ENCODE measurements around the gene SHISA7. TPM values are rescaled to one million over a fixed set of nuclear protein-coding genes. Genes with fewer than 3 reads are reported as not detected.
A peak's percentile ranks its signal among the peaks of the same experiment; 100 is the strongest.
"Not testable (repeated sequence)": the region's sequence is repeated elsewhere in the genome, so short reads cannot be mapped to it uniquely, and the experiment has no call there.

Gene SHISA7
- total RNA-seq, 8 experiments from 2014 or later, result 0.10 to 3.4 (median 1.5) TPM

DNA sequence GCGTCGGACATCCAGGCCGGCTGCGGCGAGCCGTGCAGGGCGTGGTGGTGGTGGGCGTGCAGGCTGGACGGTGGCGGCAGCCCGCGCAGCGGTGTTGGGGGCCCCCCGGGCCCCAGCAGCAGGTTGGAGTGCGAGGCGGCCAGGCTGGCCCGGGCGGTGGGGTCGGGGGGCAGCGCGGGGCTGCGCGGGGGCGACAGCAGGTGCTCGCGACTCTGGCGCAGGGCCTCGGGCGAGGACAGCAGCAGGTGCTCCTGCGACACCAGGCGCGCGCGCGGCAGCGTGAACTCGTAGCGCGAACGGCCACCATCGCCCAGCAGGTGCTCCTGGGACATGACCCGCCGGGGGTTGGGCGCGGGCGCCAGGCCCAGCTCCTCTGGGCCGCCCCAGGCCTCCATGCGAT is 9.8 kb downstream of the SHISA7 start:
- peak in 3 of 8 experiments; percentile 7 to 25 (median 23) for ATAC-seq (replicated peaks in 6 of 8)
- Histone ChIP-seq H3K27ac (no peak overlapping the region), H3K4me1 (replicated peaks in 1 of 2) (peaks cover 0 to 10% of the 10 kb centered on the region in 2 donors), H3K4me3 (no peak overlapping the region)
- in situ Hi-C loops (cut with MboI; ENCODE audit: low pct_unique_long_range_greater_than_20kb in 2 of 9, low sequenced_read_pairs in 9 of 9, unreplicated experiment in 9 of 9), result loop anchor here in 1 of 9 experiments (25.0 kb wide), 1 partner anchor 296 kb away; the partner anchor contains the start of gene TNNT1
- WGBS, 10 experiments, result 20% methylated on average over 4 of the region's 48 CpGs; no CpG with 5 or more reads in 9 of the 10 experiments

DNA sequence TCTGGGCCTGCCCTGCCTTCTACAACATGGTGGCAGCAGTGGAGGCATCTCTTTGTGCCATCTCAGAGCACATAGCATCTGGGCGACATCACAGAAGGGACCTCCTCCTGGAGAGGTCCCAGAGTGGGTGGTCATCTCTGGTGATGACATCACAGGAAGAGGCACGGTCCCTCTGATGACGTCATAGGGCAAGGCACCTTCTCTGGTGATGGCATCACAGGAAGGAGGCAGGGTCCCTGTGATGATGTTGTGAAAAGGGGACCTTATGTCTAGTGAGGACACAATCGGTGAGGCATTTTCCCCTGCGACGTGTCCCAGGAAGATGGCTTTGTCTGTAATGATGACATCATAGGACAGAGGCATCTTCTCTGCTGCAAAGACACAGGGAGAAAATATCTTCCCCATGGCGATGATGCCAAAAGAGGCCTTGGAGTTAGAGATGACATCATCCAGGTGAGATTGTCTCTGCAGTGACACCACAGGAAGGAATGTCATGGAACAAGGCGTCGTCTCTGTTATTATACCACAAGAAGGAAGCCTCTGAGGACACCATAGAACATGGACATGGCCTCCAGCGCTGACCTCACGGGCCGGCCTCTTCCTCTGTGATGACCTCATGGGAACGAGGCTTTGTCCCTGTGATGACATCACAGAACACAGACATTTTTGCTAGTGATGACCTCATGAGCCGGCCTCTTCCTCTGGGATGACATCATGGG is 10.7 kb downstream of the SHISA7 start:
- Histone ChIP-seq H3K4me1 (replicated peaks in 1 of 2) (peaks cover 0 to 12% of the 10 kb centered on the region in 2 donors), H3K4me3 (no peak overlapping the region), H3K27ac (no peak overlapping the region)
- WGBS, 10 experiments, result 57 to 87% (median 80%) methylated on average over 2 to 9 of the region's 14 CpGs; no CpG with 5 or more reads in 1 of the 10 experiments
- ATAC-seq (replicated peaks in 6 of 8), result peak in 3 of 8 experiments; percentile 35 to 66 (median 47)
- in situ Hi-C loops (cut with MboI; ENCODE audit: low pct_unique_long_range_greater_than_20kb in 2 of 9, low sequenced_read_pairs in 9 of 9, unreplicated experiment in 9 of 9), result loop anchor here in 1 of 9 experiments (25.0 kb wide), 1 partner anchor 295 kb away; the partner anchor contains the start of gene TNNT1

GRCh38 chr19:55431183-55431582 is 11.9 kb downstream of the SHISA7 start:
- ATAC-seq (replicated peaks in 6 of 8), result no peak
- Histone ChIP-seq H3K27ac (no peak overlapping the region), H3K4me3 (no peak overlapping the region), H3K4me1 (replicated peaks in 1 of 2) (peaks cover 0 to 12% of the 10 kb centered on the region in 2 donors)
- WGBS, 10 experiments, result 89 to 100% (median 100%) methylated on average over 1 of the region's 1 CpG; no CpG with 5 or more reads in 7 of the 10 experiments
- in situ Hi-C loops (cut with MboI; ENCODE audit: low pct_unique_long_range_greater_than_20kb in 2 of 9, low sequenced_read_pairs in 9 of 9, unreplicated experiment in 9 of 9), result loop anchor here in 1 of 9 experiments (25.0 kb wide), 1 partner anchor 294 kb away; the partner anchor contains the start of gene TNNT1

- 21 to 61% (median 56%) methylated on average over 1 to 2 of the region's 2 CpGs; no CpG with 5 or more reads in 1 of the 10 experiments for WGBS, 10 experiments
- no peak for ATAC-seq (replicated peaks in 6 of 8)
- in situ Hi-C loops (cut with MboI; ENCODE audit: low pct_unique_long_range_greater_than_20kb in 2 of 9, low sequenced_read_pairs in 9 of 9, unreplicated experiment in 9 of 9), result loop anchor here in 1 of 9 experiments (25.0 kb wide), 1 partner anchor 289 kb away; the partner anchor contains the start of gene TNNT1
- no peak overlapping the region for H3K27ac ChIP-seq
- peaks cover 0 to 12% of the 10 kb centered on the region in 2 donors for H3K4me1 ChIP-seq (replicated peaks in 1 of 2)
- H3K4me3 ChIP-seq, result no peak overlapping the region
Measured at GRCh38 chr19:55426042-55426441, 17.1 kb downstream of the SHISA7 start.

DNA sequence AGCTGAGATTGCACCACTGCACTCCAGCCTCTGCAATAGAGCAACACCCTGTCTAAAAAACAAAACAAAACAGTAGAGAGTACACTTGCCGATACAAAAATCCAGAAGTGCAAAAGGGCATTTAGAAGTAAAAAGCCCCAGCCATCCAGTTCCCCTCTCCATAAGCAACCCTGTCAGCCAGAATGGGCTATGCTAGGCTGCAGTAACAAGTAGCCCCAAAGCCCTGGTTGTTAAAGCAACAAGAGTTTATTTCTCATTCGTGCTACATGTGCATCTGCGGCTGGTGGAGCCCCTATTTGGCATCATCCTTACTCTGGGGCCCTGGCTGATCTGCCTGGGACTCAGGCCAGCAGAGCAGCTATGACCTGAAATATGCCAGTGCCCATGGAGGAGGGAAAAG is 18.6 kb downstream of the SHISA7 start:
- WGBS, 10 experiments, result 6 to 100% (median 87%) methylated on average over 1 to 3 of the region's 3 CpGs; no CpG with 5 or more reads in 6 of the 10 experiments
- no peak for ATAC-seq (replicated peaks in 6 of 8)
- H3K4me3 ChIP-seq, result no peak overlapping the region
- in situ Hi-C loops (cut with MboI; ENCODE audit: low pct_unique_long_range_greater_than_20kb in 2 of 9, low sequenced_read_pairs in 9 of 9, unreplicated experiment in 9 of 9), result loop anchor here in 5 of 9 experiments (25.0 kb wide), 1 partner anchor 287 kb away; the partner anchor contains the start of gene TNNT1 (in 5 of the 5)
- H3K4me1 ChIP-seq (replicated peaks in 1 of 2), result peaks cover 0 to 12% of the 10 kb centered on the region in 2 donors
- no peak overlapping the region for H3K27ac ChIP-seq

- ATAC-seq (replicated peaks in 6 of 8), result peak in 2 of 8 experiments; percentile 33 to 51
- Histone ChIP-seq H3K4me3 (no peak overlapping the region), H3K27ac (no peak overlapping the region), H3K4me1 (replicated peaks in 1 of 2) (peaks cover 0 to 3% of the 10 kb centered on the region in 2 donors)
- 7 to 69% (median 31%) methylated on average over 1 to 13 of the region's 13 CpGs for WGBS, 10 experiments
- in situ Hi-C loops (cut with MboI; ENCODE audit: low pct_unique_long_range_greater_than_20kb in 2 of 9, low sequenced_read_pairs in 9 of 9, unreplicated experiment in 9 of 9), result loop anchor here in 5 of 9 experiments (25.0 kb wide), 1 partner anchor 286 kb away; the partner anchor contains the start of gene TNNT1 (in 5 of the 5)
Measured at GRCh38 chr19:55423225-55424005, 19.7 kb downstream of the SHISA7 start.

DNA sequence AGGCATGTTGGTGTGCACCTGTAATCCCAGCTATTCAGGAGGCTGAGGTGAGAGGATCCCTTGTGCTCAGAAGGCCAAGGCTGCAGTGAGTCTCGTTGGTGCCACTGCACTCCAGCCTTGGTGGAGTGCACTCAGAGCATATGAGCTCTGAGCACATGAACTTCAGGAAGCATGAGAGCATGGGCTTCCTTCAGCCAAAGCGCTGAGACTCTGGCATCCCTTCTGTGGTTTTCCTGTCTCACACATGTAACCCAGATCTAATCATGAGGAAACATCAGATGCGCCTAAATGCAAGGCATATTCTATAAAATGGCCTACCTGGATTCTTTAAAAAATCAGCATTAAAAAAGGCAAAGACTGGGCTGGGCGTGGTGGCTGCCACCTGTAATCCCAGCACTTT is 21.8 kb downstream of the SHISA7 start:
- H3K27ac ChIP-seq; H3K4me3 ChIP-seq; ATAC-seq (replicated peaks in 6 of 8); H3K4me1 ChIP-seq (replicated peaks in 1 of 2): not testable (repeated sequence)
- 24 to 100% (median 78%) methylated on average over 1 to 4 of the region's 4 CpGs; no CpG with 5 or more reads in 4 of the 10 experiments for WGBS, 10 experiments
- in situ Hi-C loops (cut with MboI; ENCODE audit: low pct_unique_long_range_greater_than_20kb in 2 of 9, low sequenced_read_pairs in 9 of 9, unreplicated experiment in 9 of 9), result loop anchor here in 5 of 9 experiments (25.0 kb wide), 1 partner anchor 284 kb away; the partner anchor contains the start of gene TNNT1 (in 5 of the 5)

- WGBS, 10 experiments, result 8 to 80% (median 60%) methylated on average over 1 to 2 of the region's 5 CpGs; no CpG with 5 or more reads in 5 of the 10 experiments
Measured at GRCh38 chr19:55419624-55420236, 23.4 kb downstream of the SHISA7 start.

GRCh38 chr19:55419103-55419502 is 24.0 kb downstream of the SHISA7 start:
- H3K27ac ChIP-seq, result no peak overlapping the region
- H3K4me1 ChIP-seq (replicated peaks in 1 of 2), result no peaks in the 10 kb centered on the region
- in situ Hi-C loops (cut with MboI; ENCODE audit: low pct_unique_long_range_greater_than_20kb in 2 of 9, low sequenced_read_pairs in 9 of 9, unreplicated experiment in 9 of 9), result loop anchor here in 5 of 9 experiments (25.0 kb wide), 1 partner anchor 282 kb away; the partner anchor contains the start of gene TNNT1 (in 5 of the 5)
- no peak for ATAC-seq (replicated peaks in 6 of 8)
- H3K4me3 ChIP-seq, result no peak overlapping the region
- WGBS, 10 experiments, result 11 to 81% (median 38%) methylated on average over 1 to 4 of the region's 5 CpGs; no CpG with 5 or more reads in 3 of the 10 experiments

More at GRCh38 chr19:55419624-55420236, 23.4 kb downstream of the SHISA7 start:
- no peaks in the 10 kb centered on the region for H3K4me1 ChIP-seq (replicated peaks in 1 of 2)
- peak in 6 of 8 experiments; percentile 10 to 63 (median 24) for ATAC-seq (replicated peaks in 6 of 8)
- no peak overlapping the region for H3K4me3 ChIP-seq
- in situ Hi-C loops (cut with MboI; ENCODE audit: low pct_unique_long_range_greater_than_20kb in 2 of 9, low sequenced_read_pairs in 9 of 9, unreplicated experiment in 9 of 9), result loop anchor here in 5 of 9 experiments (25.0 kb wide), 1 partner anchor 282 kb away; the partner anchor contains the start of gene TNNT1 (in 5 of the 5)
- no peak overlapping the region for H3K27ac ChIP-seq

- in situ Hi-C loops (cut with MboI; ENCODE audit: low pct_unique_long_range_greater_than_20kb in 2 of 9, low sequenced_read_pairs in 9 of 9, unreplicated experiment in 9 of 9), result loop anchor here in 5 of 9 experiments (25.0 kb wide), 1 partner anchor 281 kb away; the partner anchor contains the start of gene TNNT1 (in 5 of the 5)
- no peak overlapping the region for H3K27ac ChIP-seq
- 0 to 80% (median 12%) methylated on average over 1 to 5 of the region's 7 CpGs; no CpG with 5 or more reads in 2 of the 10 experiments for WGBS, 10 experiments
Measured at GRCh38 chr19:55418185-55418584, 24.9 kb downstream of the SHISA7 start.

DNA sequence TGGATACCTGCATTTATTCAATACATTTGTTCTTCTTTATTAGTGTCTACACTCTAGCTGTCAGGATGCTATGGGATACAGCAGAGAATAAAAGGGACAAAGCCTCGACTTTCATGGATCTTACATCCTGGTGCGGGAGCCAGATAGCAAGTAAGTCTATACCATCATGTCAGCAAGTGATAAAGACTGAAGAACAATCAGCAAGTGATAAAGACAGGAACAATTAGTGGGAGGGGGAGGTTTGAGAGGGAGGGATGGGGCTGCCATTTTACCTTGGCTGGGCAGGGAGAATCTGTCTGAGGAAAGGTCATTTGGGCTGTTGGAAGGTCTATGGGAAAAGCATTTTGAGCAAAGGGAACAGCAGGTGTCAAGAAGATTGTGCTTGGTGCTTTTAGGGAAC is 32.9 kb downstream of the SHISA7 start:
- no peak overlapping the region for H3K4me3 ChIP-seq
- WGBS, 10 experiments, result 67 to 100% (median 82%) methylated on average over 2 of the region's 2 CpGs; no CpG with 5 or more reads in 4 of the 10 experiments
- peaks cover 17% of the 10 kb centered on the region in 2 donors for H3K4me1 ChIP-seq (replicated peaks in 1 of 2)
- no peak for ATAC-seq (replicated peaks in 6 of 8)
- in situ Hi-C loops (cut with MboI; ENCODE audit: low pct_unique_long_range_greater_than_20kb in 2 of 9, low sequenced_read_pairs in 9 of 9, unreplicated experiment in 9 of 9), result loop anchor here in 5 of 9 experiments (25.0 kb wide), 1 partner anchor 273 kb away; the partner anchor contains the start of gene TNNT1 (in 5 of the 5)
- H3K27ac ChIP-seq, result no peak overlapping the region

More at GRCh38 chr19:55418185-55418584, 24.9 kb downstream of the SHISA7 start:
- Histone ChIP-seq H3K4me1 (replicated peaks in 1 of 2) (no peaks in the 10 kb centered on the region), H3K4me3 (no peak overlapping the region)
- ATAC-seq (replicated peaks in 6 of 8), result peak; percentile 88 to 99 (median 95)
